H9 (cell line): ENCODE data around the gene LRRC8E. TPM values are rescaled to one million over a fixed set of nuclear protein-coding genes. Genes with fewer than 3 reads are reported as not detected.

ENCODE experiments used
- DNase-seq: peaks from one replicate; pipeline ENCODE4 v3.0.0-alpha.2; 2017
- H2AFZ ChIP-seq: one replicate; pipeline ENCODE4 v1.6.1; 2013; ENCODE audit warnings: mild to moderate bottlenecking, low read length, control low read depth, moderate library complexity
- H2AK5ac ChIP-seq: 2 replicates; pipeline ENCODE4 v1.6.1; 2013; ENCODE audit warnings: low read length, control low read depth, mixed read lengths; ENCODE audit not compliant: insufficient read length
- H2BK120ac ChIP-seq: one replicate; pipeline ENCODE4 v1.6.1; 2013; ENCODE audit warnings: low read depth, mild to moderate bottlenecking, low read length, control low read depth, inconsistent platforms; ENCODE audit not compliant: poor library complexity, severe bottlenecking
- H2BK12ac ChIP-seq: 2 replicates; pipeline ENCODE4 v1.6.1; 2013; ENCODE audit warnings: low read length, control low read depth, mixed read lengths, low read depth; ENCODE audit not compliant: insufficient read length
- H2BK15ac ChIP-seq: 2 replicates; pipeline ENCODE4 v1.6.1; 2013; ENCODE audit warnings: low read depth, low read length, control low read depth
- H2BK20ac ChIP-seq: one replicate; pipeline ENCODE4 v1.6.1; 2013; ENCODE audit warnings: low read depth, mild to moderate bottlenecking, low read length, control low read depth, inconsistent platforms; ENCODE audit not compliant: poor library complexity, severe bottlenecking
- H2BK5ac ChIP-seq: 2 replicates; pipeline ENCODE4 v1.6.1; 2013; ENCODE audit warnings: low read length, control low read depth, mixed read lengths; ENCODE audit not compliant: insufficient read length
- H3K14ac ChIP-seq: 2 replicates; pipeline ENCODE4 v1.6.1; 2013; ENCODE audit warnings: low read length, control low read depth; ENCODE audit not compliant: insufficient read depth
- H3K18ac ChIP-seq: 2 replicates; pipeline ENCODE4 v1.6.1; 2013; ENCODE audit warnings: low read depth, mild to moderate bottlenecking, mixed read lengths, low read length, control low read depth; ENCODE audit not compliant: insufficient read length
- H3K23ac ChIP-seq: 2 replicates; pipeline ENCODE4 v1.6.1; 2013; ENCODE audit warnings: low read length, control low read depth, mixed read lengths, low read depth; ENCODE audit not compliant: insufficient read length
- H3K23me2 ChIP-seq: 2 replicates; pipeline ENCODE4 v1.6.1; 2013; ENCODE audit warnings: low read depth, mild to moderate bottlenecking, mixed read lengths, low read length, control low read depth; ENCODE audit not compliant: insufficient read length, poor library complexity, severe bottlenecking
- H3K27ac ChIP-seq: 2 replicates; pipeline ENCODE4 v1.5.1; 2013; ENCODE audit warnings: low read length, control low read depth, mixed read lengths, low read depth; ENCODE audit not compliant: insufficient read length
- H3K27me3 ChIP-seq: 2 replicates; pipeline ENCODE4 v1.6.1; 2013; ENCODE audit warnings: low read length, control low read depth, inconsistent platforms; ENCODE audit not compliant: insufficient read depth
- H3K4ac ChIP-seq: 2 replicates; pipeline ENCODE4 v1.6.1; 2013; ENCODE audit warnings: low read depth, mild to moderate bottlenecking, control low read depth, inconsistent platforms, low read length, moderate library complexity
- H3K4me1 ChIP-seq: 2 replicates; pipeline ENCODE4 v1.6.1; 2013; ENCODE audit warnings: low read length, control low read depth, inconsistent platforms; ENCODE audit not compliant: insufficient read depth
- H3K4me2 ChIP-seq: 2 replicates; pipeline ENCODE4 v1.6.1; 2013; ENCODE audit warnings: low read length, control low read depth, mixed read lengths; ENCODE audit not compliant: insufficient read length, insufficient read depth
- H3K56ac ChIP-seq: 2 replicates; pipeline ENCODE4 v1.6.1; 2013; ENCODE audit warnings: low read depth, mild to moderate bottlenecking, mixed read lengths, low read length, control low read depth; ENCODE audit not compliant: insufficient read length
- H3K79me1 ChIP-seq: 2 replicates; pipeline ENCODE4 v1.6.1; 2013; ENCODE audit warnings: low read depth, mild to moderate bottlenecking, moderate library complexity, low read length, control low read depth, inconsistent platforms; ENCODE audit not compliant: insufficient read depth, poor library complexity, severe bottlenecking
- H3K79me2 ChIP-seq: 2 replicates; pipeline ENCODE4 v1.6.1; 2013; ENCODE audit warnings: low read length, control low read depth, inconsistent platforms; ENCODE audit not compliant: insufficient read depth
- H3K9ac ChIP-seq: 2 replicates; pipeline ENCODE4 v1.6.1; 2013; ENCODE audit warnings: low read length, control low read depth, mixed read lengths; ENCODE audit not compliant: insufficient read length; ENCODE audit errors: extremely low read depth
- H3K9me3 ChIP-seq: one replicate; pipeline ENCODE4 v1.6.1; 2013; ENCODE audit warnings: low read depth, low read length, inconsistent platforms; ENCODE audit not compliant: control insufficient read depth
- H3T11ph ChIP-seq: one replicate; pipeline ENCODE4 v1.6.1; 2013; ENCODE audit warnings: mild to moderate bottlenecking, low read length, control low read depth, inconsistent platforms
- H4K20me1 ChIP-seq: one replicate; pipeline ENCODE4 v1.6.1; 2013; ENCODE audit not compliant: control insufficient read depth, insufficient read length, insufficient read depth
- H4K5ac ChIP-seq: 2 replicates; pipeline ENCODE4 v1.6.1; 2013; ENCODE audit warnings: low read depth, mild to moderate bottlenecking, mixed read lengths, low read length, control low read depth; ENCODE audit not compliant: insufficient read length
- H4K8ac ChIP-seq: replicated peaks from 2 replicates; pipeline ENCODE4 v1.6.1; 2013; ENCODE audit warnings: low read length, control low read depth, mixed read lengths, low read depth; ENCODE audit not compliant: insufficient read length
- H4K91ac ChIP-seq: 2 replicates; pipeline ENCODE4 v1.6.1; 2013; ENCODE audit warnings: low read depth, mild to moderate bottlenecking, moderate library complexity, mixed read lengths, low read length, control low read depth; ENCODE audit not compliant: insufficient read length
- H3K27ac Mint-ChIP-seq, 3 experiments: 2 replicates in 2 of 3; 3 replicates in 1 of 3; pipeline ENCODE4 v1.8.0; 2020 to 2021; ENCODE audit warnings: mixed read lengths in 3 of 3, mild to moderate bottlenecking in 1 of 3, moderate library complexity in 1 of 3
- H3K27me3 Mint-ChIP-seq: 2 replicates; pipeline ENCODE4 v1.8.0; 2021; ENCODE audit warnings: low read depth, mild to moderate bottlenecking, moderate library complexity, mixed read lengths
- H3K36me3 Mint-ChIP-seq, 3 experiments: 2 replicates in 2 of 3; 3 replicates in 1 of 3; pipeline ENCODE4 v1.8.0; 2020 to 2021; ENCODE audit warnings: low read depth in 3 of 3, mixed read lengths in 3 of 3; ENCODE audit not compliant: insufficient read depth in 1 of 3
- H3K4me1 Mint-ChIP-seq, 2 experiments: 2 replicates each; pipeline ENCODE4 v1.8.0; 2020; ENCODE audit warnings: mixed read lengths in 2 of 2
- H3K4me3 Mint-ChIP-seq, 2 experiments: 2 replicates in 1 of 2; 3 replicates in 1 of 2; pipeline ENCODE4 v1.8.0; 2020 to 2021; ENCODE audit warnings: mild to moderate bottlenecking in 2 of 2, mixed read lengths in 2 of 2, moderate library complexity in 1 of 2
- H3K9me3 Mint-ChIP-seq, 2 experiments: 2 replicates in 1 of 2; 3 replicates in 1 of 2; pipeline ENCODE4 v1.8.0; 2020; ENCODE audit warnings: mild to moderate bottlenecking in 2 of 2, mixed read lengths in 2 of 2, moderate library complexity in 1 of 2
- whole genome bisulfite sequencing: extraction: QIAGEN DNeasy Blood & Tissue Kit; methylation state at CpG from one replicate; pipeline ENCODE4 v1.1.7; 2013; ENCODE audit warnings: missing lambda C conversion rate, low lambda C conversion rate, mixed read lengths; ENCODE audit not compliant: insufficient read length; ENCODE audit errors: extremely low coverage; 5-methylcytosine and 5-hydroxymethylcytosine counted together
- total RNA-seq: library from RNA; stranded (reverse); gene quantifications from 2 replicates; pipeline ENCODE4 v1.2.1, GENCODE V29; 2021
- TF ChIP-seq, protein P1 (sequence below): fragments of 200-600 bp; sonication (generic); conservative IDR thresholded peaks from 3 replicates; pipeline ENCODE4 v1.8.0; 2021; ENCODE audit warnings: antibody characterized with exemption, mild to moderate bottlenecking

Gene LRRC8E
- total RNA-seq, 1 experiment from 2014 or later: 4.8 TPM

DNA sequence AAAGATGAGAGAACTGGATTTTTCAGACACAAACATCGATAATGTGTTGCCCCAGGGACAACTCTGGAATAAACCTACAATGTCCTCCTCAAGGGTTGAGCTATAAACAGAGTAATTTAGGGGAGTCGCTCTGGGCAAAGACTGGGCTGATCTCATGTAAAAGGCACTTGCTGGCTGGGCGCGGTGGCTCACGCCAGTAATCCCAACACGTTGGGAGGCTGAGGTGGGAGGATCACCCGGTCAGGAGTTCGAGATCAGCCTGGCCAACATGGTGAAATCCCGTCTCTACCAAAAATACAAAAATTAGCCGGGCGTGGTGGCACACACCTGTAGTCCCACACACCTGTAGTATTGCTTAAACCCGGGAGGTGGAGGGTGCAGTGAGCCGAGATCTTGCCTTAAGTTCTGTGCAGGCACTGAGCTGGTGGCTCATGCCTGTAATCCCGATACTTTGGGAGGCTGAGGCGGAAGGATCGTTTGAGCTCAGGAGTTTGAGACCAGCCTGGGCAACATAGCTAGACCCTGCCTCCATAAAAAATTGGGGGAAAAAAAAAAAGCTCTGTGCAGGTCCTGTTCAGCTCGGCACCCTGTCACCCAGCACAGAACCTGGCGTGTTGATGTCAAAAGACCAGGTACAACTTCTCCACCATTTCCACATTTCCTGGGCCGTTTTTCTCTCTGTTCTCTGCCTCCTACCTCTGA is 53.7 kb downstream of the LRRC8E start:
- peak overlapping the region in 2 of 3 experiments; percentile 60 to 97; a peak in 2 of 7 replicates for H3K27ac Mint-ChIP-seq
- WGBS: no CpG with 5 or more reads among the region's 19 CpGs
- H3K79me1 ChIP-seq: peaks cover 9% of the 10 kb centered on the region

More for the DNA sequence above, 53.7 kb downstream of the LRRC8E start:
- Histone ChIP-seq H2AFZ (no peak overlapping the region), H3K9ac (no peak overlapping the region), H3K23ac (no peak overlapping the region), H4K20me1 (no peaks in the 10 kb centered on the region), H3K9me3 (no peaks in the 10 kb centered on the region), H2BK20ac (no peak overlapping the region), H3K27ac (no peak overlapping the region), H3K27me3 (no peaks in the 10 kb centered on the region), H3K4me1 (no peaks in the 10 kb centered on the region), H2BK15ac (no peak overlapping the region), H3T11ph (no peak overlapping the region), H2BK120ac (no peak overlapping the region), H2BK5ac (no peak overlapping the region), H3K4me2 (peak overlapping the region; percentile 66), H3K23me2 (no peaks in the 10 kb centered on the region), H3K18ac (no peak overlapping the region), H3K14ac (no peak overlapping the region), H3K4ac (no peak overlapping the region), H4K5ac (no peak overlapping the region), H3K79me2 (peaks cover 3% of the 10 kb centered on the region; the same call in 1 of the 2 replicates), H3K56ac (no peak overlapping the region), H4K8ac (no peak overlapping the region), H2BK12ac (no peak overlapping the region), H4K91ac (no peak overlapping the region), H2AK5ac (no peak overlapping the region)
- TF ChIP-seq, protein P1, sequence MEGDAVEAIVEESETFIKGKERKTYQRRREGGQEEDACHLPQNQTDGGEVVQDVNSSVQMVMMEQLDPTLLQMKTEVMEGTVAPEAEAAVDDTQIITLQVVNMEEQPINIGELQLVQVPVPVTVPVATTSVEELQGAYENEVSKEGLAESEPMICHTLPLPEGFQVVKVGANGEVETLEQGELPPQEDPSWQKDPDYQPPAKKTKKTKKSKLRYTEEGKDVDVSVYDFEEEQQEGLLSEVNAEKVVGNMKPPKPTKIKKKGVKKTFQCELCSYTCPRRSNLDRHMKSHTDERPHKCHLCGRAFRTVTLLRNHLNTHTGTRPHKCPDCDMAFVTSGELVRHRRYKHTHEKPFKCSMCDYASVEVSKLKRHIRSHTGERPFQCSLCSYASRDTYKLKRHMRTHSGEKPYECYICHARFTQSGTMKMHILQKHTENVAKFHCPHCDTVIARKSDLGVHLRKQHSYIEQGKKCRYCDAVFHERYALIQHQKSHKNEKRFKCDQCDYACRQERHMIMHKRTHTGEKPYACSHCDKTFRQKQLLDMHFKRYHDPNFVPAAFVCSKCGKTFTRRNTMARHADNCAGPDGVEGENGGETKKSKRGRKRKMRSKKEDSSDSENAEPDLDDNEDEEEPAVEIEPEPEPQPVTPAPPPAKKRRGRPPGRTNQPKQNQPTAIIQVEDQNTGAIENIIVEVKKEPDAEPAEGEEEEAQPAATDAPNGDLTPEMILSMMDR: no peak
- DNase-seq: no peak
- Mint-ChIP-seq H3K27me3 (no peaks in the 10 kb centered on the region; the same call in 1 of the 2 replicates), H3K36me3 (peaks cover 23 to 36% (median 34%) of the 10 kb centered on the region in 3 experiments), H3K4me1 (peaks cover 3 to 10% of the 10 kb centered on the region in 2 experiments; a peak in 2 of 4 replicates), H3K9me3 (peaks cover 0 to 2% of the 10 kb centered on the region in 2 experiments; a peak in 1 of 5 replicates), H3K4me3 (peak overlapping the region; percentile 90 to 96)
